OCI-LY3 (cell line): ENCODE results near the gene SH3GL1.

Experiments used
- H2AFZ ChIP-seq: fragments of 200-600, 300-600 bp; shearing (Covaris generic); 2 replicates; pipeline ENCODE4 v1.6.0; 2014; ENCODE audit warnings: antibody characterized with exemption, low read depth, low read length
- H3K27ac ChIP-seq: fragments of 200-600, 300-600 bp; sonication (generic); 2 replicates; pipeline ENCODE4 v1.5.1; 2014; ENCODE audit warnings: mild to moderate bottlenecking, low read length, moderate library complexity, mixed read lengths
- H3K27me3 ChIP-seq: fragments of 200-600, 300-600 bp; sonication (generic); 2 replicates; pipeline ENCODE4 v1.6.1; 2014; ENCODE audit warnings: low read depth, low read length, mixed read lengths
- H3K36me3 ChIP-seq: fragments of 200-600, 300-600 bp; sonication (generic); replicated peaks from 2 replicates; pipeline ENCODE3; 2014; ENCODE audit warnings: low read depth, low read length, mixed read lengths
- H3K4me1 ChIP-seq: fragments of 300-600, 200-600 bp; sonication (generic); 2 replicates; pipeline ENCODE4 v1.6.1; 2014; ENCODE audit warnings: low read length, mixed read lengths
- H3K4me2 ChIP-seq: fragments of 200-600, 300-600 bp; sonication (generic); 2 replicates; pipeline ENCODE4 v1.6.1; 2014; ENCODE audit warnings: low read length, mixed read lengths
- H3K4me3 ChIP-seq: fragments of 300-600, 200-600 bp; sonication (generic); 2 replicates; pipeline ENCODE4 v1.5.1; 2014; ENCODE audit warnings: antibody characterized with exemption, mild to moderate bottlenecking, low read length, moderate library complexity
- H3K79me2 ChIP-seq: fragments of 300-600, 200-600 bp; shearing (Covaris generic); 2 replicates; pipeline ENCODE4 v1.6.1; 2014; ENCODE audit warnings: mild to moderate bottlenecking, low read length, mixed read lengths
- H3K9ac ChIP-seq: fragments of 300-600, 200-600 bp; shearing (Covaris generic); 2 replicates; pipeline ENCODE4 v1.6.0; 2014; ENCODE audit warnings: mild to moderate bottlenecking, low read length, moderate library complexity
- H3K9me3 ChIP-seq: fragments of 200-600, 300-600 bp; shearing (Covaris generic); 2 replicates; pipeline ENCODE4 v1.6.1; 2014; ENCODE audit warnings: low read length, mixed read lengths; ENCODE audit not compliant: insufficient read depth
- H4K20me1 ChIP-seq: fragments of 200-600, 300-600 bp; sonication (generic); 2 replicates; pipeline ENCODE4 v1.6.1; 2016; ENCODE audit warnings: low read length, mixed read lengths; ENCODE audit not compliant: insufficient read depth
- CTCF ChIP-seq: fragments of 200-600, 300-600 bp; sonication (generic); IDR thresholded peaks from 2 replicates; pipeline ENCODE4 v1.5.1; 2014; ENCODE audit warnings: antibody characterized with exemption, low read length, low read depth
- EZH2phosphoT487 ChIP-seq: fragments of 200-600 bp; shearing (Covaris generic); IDR thresholded peaks from 2 replicates; pipeline ENCODE4 v1.6.1; 2018; ENCODE audit warnings: antibody characterized with exemption, mixed run types, low read depth

Gene SH3GL1

GRCh38 chr19:4363571-4364304, 36.6 kb downstream of the SH3GL1 start:
- Histone ChIP-seq H3K4me2 (no peak overlapping the region), H4K20me1 (no peaks in the 10 kb centered on the region; the same call in 1 of the 2 replicates), H3K9ac (no peak overlapping the region), H3K27ac (no peak overlapping the region), H3K27me3 (no peaks in the 10 kb centered on the region), H3K4me1 (peaks cover 8% of the 10 kb centered on the region), H3K4me3 (no peak overlapping the region), H3K36me3 (peaks cover 41% of the 10 kb centered on the region), H3K79me2 (peaks cover 7% of the 10 kb centered on the region; the same call in 1 of the 2 replicates), H2AFZ (no peak overlapping the region), H3K9me3 (no peaks in the 10 kb centered on the region)
- no peak for TF ChIP-seq CTCF
- TF ChIP-seq EZH2phosphoT487 = no peak

GRCh38 chr19:4362831-4363545, 37.4 kb downstream of the SH3GL1 start:
- Histone ChIP-seq H4K20me1 (no peaks in the 10 kb centered on the region; the same call in 1 of the 2 replicates), H3K9me3 (no peaks in the 10 kb centered on the region), H3K27ac (no peak overlapping the region), H2AFZ (no peak overlapping the region), H3K9ac (no peak overlapping the region), H3K79me2 (no peaks in the 10 kb centered on the region), H3K27me3 (no peaks in the 10 kb centered on the region), H3K4me1 (peaks cover under 1% of the 10 kb centered on the region), H3K4me2 (no peak overlapping the region), H3K36me3 (peaks cover 44% of the 10 kb centered on the region), H3K4me3 (no peak overlapping the region)
- TF ChIP-seq EZH2phosphoT487 (no peak), CTCF (peak; percentile 36)

GRCh38 chr19:4362101-4362828, 38.1 kb downstream of the SH3GL1 start:
- no peak overlapping the region for H3K27ac ChIP-seq
- no peak overlapping the region for H3K9ac ChIP-seq
- H4K20me1 ChIP-seq = no peaks in the 10 kb centered on the region; the same call in 1 of the 2 replicates
- no peaks in the 10 kb centered on the region for H3K27me3 ChIP-seq
- H2AFZ ChIP-seq = no peak overlapping the region
- H3K4me2 ChIP-seq = no peak overlapping the region
- H3K36me3 ChIP-seq = peaks cover 47% of the 10 kb centered on the region
- no peaks in the 10 kb centered on the region for H3K79me2 ChIP-seq
- H3K4me3 ChIP-seq = no peak overlapping the region
- H3K4me1 ChIP-seq = no peaks in the 10 kb centered on the region
- no peaks in the 10 kb centered on the region for H3K9me3 ChIP-seq
- TF ChIP-seq EZH2phosphoT487 = no peak
- no peak for TF ChIP-seq CTCF
